ENCODE measurements around the gene DNLZ.

DNLZ gene

GRCh38 chr9:136372561-136373299, 9.2 kb upstream of the DNLZ start:
- peaks cover 0 to 12% of the 10 kb centered on the region in 2 donors for H3K4me1 ChIP-seq (ENCODE audit: control insufficient read depth in 1 of 2, insufficient read depth in 2 of 2, low read length in 2 of 2)
- peak overlapping the region; percentile 18 to 25 for H3K4me3 ChIP-seq (ENCODE audit: low read depth in 1 of 2, low read length in 2 of 2)
- H3K36me3 ChIP-seq (ENCODE audit: control insufficient read depth in 1 of 2, insufficient read depth in 2 of 2, low read length in 2 of 2): no peaks in the 10 kb centered on the region
- no peak overlapping the region for H3K27ac ChIP-seq (ENCODE audit: low read length)
- no peaks in the 10 kb centered on the region for H3K27me3 ChIP-seq (ENCODE audit: low read depth, low read length)
- no peaks in the 10 kb centered on the region for H3K9me3 ChIP-seq (ENCODE audit: control insufficient read depth in 1 of 2, low read length in 2 of 2)

GRCh38 chr9:136372006-136372405, 8.5 kb upstream of the DNLZ start:
- no peaks in the 10 kb centered on the region for H3K27me3 ChIP-seq (ENCODE audit: low read depth, low read length)
- H3K4me3 ChIP-seq (ENCODE audit: low read depth in 1 of 2, low read length in 2 of 2): no peak overlapping the region
- no peak overlapping the region for H3K27ac ChIP-seq (ENCODE audit: low read length)
- H3K9me3 ChIP-seq (ENCODE audit: control insufficient read depth in 1 of 2, low read length in 2 of 2): no peaks in the 10 kb centered on the region
- H3K36me3 ChIP-seq (ENCODE audit: control insufficient read depth in 1 of 2, insufficient read depth in 2 of 2, low read length in 2 of 2): no peaks in the 10 kb centered on the region
- peaks cover 0 to 12% of the 10 kb centered on the region in 2 donors for H3K4me1 ChIP-seq (ENCODE audit: control insufficient read depth in 1 of 2, insufficient read depth in 2 of 2, low read length in 2 of 2)

GRCh38 chr9:136371533-136371880, 8.0 kb upstream of the DNLZ start:
- H3K4me1 ChIP-seq (ENCODE audit: control insufficient read depth in 1 of 2, insufficient read depth in 2 of 2, low read length in 2 of 2): peaks cover 0 to 12% of the 10 kb centered on the region in 2 donors
- H3K27ac ChIP-seq (ENCODE audit: low read length): no peak overlapping the region
- H3K9me3 ChIP-seq (ENCODE audit: control insufficient read depth in 1 of 2, low read length in 2 of 2): no peaks in the 10 kb centered on the region
- no peak overlapping the region for H3K4me3 ChIP-seq (ENCODE audit: low read depth in 1 of 2, low read length in 2 of 2)
- H3K27me3 ChIP-seq (ENCODE audit: low read depth, low read length): no peaks in the 10 kb centered on the region
- no peaks in the 10 kb centered on the region for H3K36me3 ChIP-seq (ENCODE audit: control insufficient read depth in 1 of 2, insufficient read depth in 2 of 2, low read length in 2 of 2)

- peaks cover 0 to 12% of the 10 kb centered on the region in 2 donors for H3K4me1 ChIP-seq (ENCODE audit: control insufficient read depth in 1 of 2, insufficient read depth in 2 of 2, low read length in 2 of 2)
- H3K27me3 ChIP-seq (ENCODE audit: low read depth, low read length): no peaks in the 10 kb centered on the region
- no peaks in the 10 kb centered on the region for H3K36me3 ChIP-seq (ENCODE audit: control insufficient read depth in 1 of 2, insufficient read depth in 2 of 2, low read length in 2 of 2)
- H3K4me3 ChIP-seq (ENCODE audit: low read depth in 1 of 2, low read length in 2 of 2): no peak overlapping the region
- no peak overlapping the region for H3K27ac ChIP-seq (ENCODE audit: low read length)
- H3K9me3 ChIP-seq (ENCODE audit: control insufficient read depth in 1 of 2, low read length in 2 of 2): no peaks in the 10 kb centered on the region
Observed at GRCh38 chr9:136370687-136371532, 7.4 kb upstream of the DNLZ start.

- Histone ChIP-seq H3K36me3 (ENCODE audit: control insufficient read depth in 1 of 2, insufficient read depth in 2 of 2, low read length in 2 of 2) (no peaks in the 10 kb centered on the region), H3K9me3 (ENCODE audit: control insufficient read depth in 1 of 2, low read length in 2 of 2) (no peaks in the 10 kb centered on the region), H3K27me3 (ENCODE audit: low read depth, low read length) (no peaks in the 10 kb centered on the region), H3K4me1 (ENCODE audit: control insufficient read depth in 1 of 2, insufficient read depth in 2 of 2, low read length in 2 of 2) (peaks cover 0 to 12% of the 10 kb centered on the region in 2 donors), H3K27ac (ENCODE audit: low read length) (no peak overlapping the region), H3K4me3 (ENCODE audit: low read depth in 1 of 2, low read length in 2 of 2) (no peak overlapping the region)
Observed at GRCh38 chr9:136370037-136370436, 6.5 kb upstream of the DNLZ start.

- Histone ChIP-seq H3K4me1 (ENCODE audit: control insufficient read depth in 1 of 2, insufficient read depth in 2 of 2, low read length in 2 of 2) (peaks cover 0 to 13% of the 10 kb centered on the region in 2 donors), H3K9me3 (ENCODE audit: control insufficient read depth in 1 of 2, low read length in 2 of 2) (no peaks in the 10 kb centered on the region), H3K27me3 (ENCODE audit: low read depth, low read length) (no peaks in the 10 kb centered on the region), H3K36me3 (ENCODE audit: control insufficient read depth in 1 of 2, insufficient read depth in 2 of 2, low read length in 2 of 2) (no peaks in the 10 kb centered on the region), H3K27ac (ENCODE audit: low read length) (no peak overlapping the region), H3K4me3 (ENCODE audit: low read depth in 1 of 2, low read length in 2 of 2) (no peak overlapping the region)
Observed at GRCh38 chr9:136368190-136368589, 4.6 kb upstream of the DNLZ start.

- Histone ChIP-seq H3K27me3 (ENCODE audit: low read depth, low read length) (no peaks in the 10 kb centered on the region), H3K4me1 (ENCODE audit: control insufficient read depth in 1 of 2, insufficient read depth in 2 of 2, low read length in 2 of 2) (peaks cover 0 to 15% of the 10 kb centered on the region in 2 donors), H3K27ac (ENCODE audit: low read length) (no peak overlapping the region)
Observed at GRCh38 chr9:136367296-136368145, 4.0 kb upstream of the DNLZ start.

GRCh38 chr9:136366826-136367225, 3.3 kb upstream of the DNLZ start:
- H3K27ac ChIP-seq (ENCODE audit: low read length): no peak overlapping the region
- no peaks in the 10 kb centered on the region for H3K9me3 ChIP-seq (ENCODE audit: control insufficient read depth in 1 of 2, low read length in 2 of 2)
- H3K4me3 ChIP-seq (ENCODE audit: low read depth in 1 of 2, low read length in 2 of 2): no peak overlapping the region
- peaks cover 0 to 16% of the 10 kb centered on the region in 2 donors for H3K4me1 ChIP-seq (ENCODE audit: control insufficient read depth in 1 of 2, insufficient read depth in 2 of 2, low read length in 2 of 2)
- H3K27me3 ChIP-seq (ENCODE audit: low read depth, low read length): no peaks in the 10 kb centered on the region
- no peaks in the 10 kb centered on the region for H3K36me3 ChIP-seq (ENCODE audit: control insufficient read depth in 1 of 2, insufficient read depth in 2 of 2, low read length in 2 of 2)

More at GRCh38 chr9:136367296-136368145, 4.0 kb upstream of the DNLZ start:
- no peak overlapping the region for H3K4me3 ChIP-seq (ENCODE audit: low read depth in 1 of 2, low read length in 2 of 2)
- H3K36me3 ChIP-seq (ENCODE audit: control insufficient read depth in 1 of 2, insufficient read depth in 2 of 2, low read length in 2 of 2): no peaks in the 10 kb centered on the region
- no peaks in the 10 kb centered on the region for H3K9me3 ChIP-seq (ENCODE audit: control insufficient read depth in 1 of 2, low read length in 2 of 2)

GRCh38 chr9:136365775-136366222, 2.3 kb upstream of the DNLZ start:
- Histone ChIP-seq H3K36me3 (ENCODE audit: control insufficient read depth in 1 of 2, insufficient read depth in 2 of 2, low read length in 2 of 2) (no peaks in the 10 kb centered on the region), H3K27me3 (ENCODE audit: low read depth, low read length) (no peaks in the 10 kb centered on the region), H3K27ac (ENCODE audit: low read length) (no peak overlapping the region), H3K4me3 (ENCODE audit: low read depth in 1 of 2, low read length in 2 of 2) (no peak overlapping the region), H3K4me1 (ENCODE audit: control insufficient read depth in 1 of 2, insufficient read depth in 2 of 2, low read length in 2 of 2) (peaks cover 0 to 27% of the 10 kb centered on the region in 2 donors), H3K9me3 (ENCODE audit: control insufficient read depth in 1 of 2, low read length in 2 of 2) (no peaks in the 10 kb centered on the region)

- Histone ChIP-seq H3K27ac (ENCODE audit: low read length) (no peak overlapping the region), H3K4me1 (ENCODE audit: control insufficient read depth in 1 of 2, insufficient read depth in 2 of 2, low read length in 2 of 2) (peaks cover 0 to 30% of the 10 kb centered on the region in 2 donors), H3K36me3 (ENCODE audit: control insufficient read depth in 1 of 2, insufficient read depth in 2 of 2, low read length in 2 of 2) (no peaks in the 10 kb centered on the region), H3K9me3 (ENCODE audit: control insufficient read depth in 1 of 2, low read length in 2 of 2) (no peaks in the 10 kb centered on the region), H3K27me3 (ENCODE audit: low read depth, low read length) (no peaks in the 10 kb centered on the region), H3K4me3 (ENCODE audit: low read depth in 1 of 2, low read length in 2 of 2) (no peak overlapping the region)
Observed at GRCh38 chr9:136364942-136365774, 1.6 kb upstream of the DNLZ start.
